Stimulated activated CD4-positive, alpha-beta T cell treated with anti-CD3 and anti-CD28 coated beads, Interleukin-12 subunit alpha, Interleukin-12 subunit beta, amount 100 ng/mL, for 24 hours (primary cell): ENCODE results near the gene SLC10A3.

Experiments used
- DNase-seq, 2 experiments: peaks; one replicate each; pipeline ENCODE4 v3.0.0-alpha.2; 2020; ENCODE audit warnings: low read depth in 2 of 2

Gene SLC10A3

GRCh38 chrX:154490414-154491083, at the start of gene SLC10A3:
Gene SLC10A3 (minus strand): TSS chrX:154490629. CDS start chrX:154488940, 1,689 bp downstream.
- DNase-seq = peak; percentile 77 to 80

GRCh38 chrX:154539077-154539476, 48.6 kb upstream of the SLC10A3 start:
- no peak for DNase-seq

- DNase-seq = no peak
Measured at GRCh38 chrX:154535892-154536291, 45.5 kb upstream of the SLC10A3 start.

GRCh38 chrX:154534526-154535322, 44.3 kb upstream of the SLC10A3 start:
- DNase-seq = peak; percentile 74 to 80

GRCh38 chrX:154532690-154533089, 42.3 kb upstream of the SLC10A3 start:
- no peak for DNase-seq

- no peak for DNase-seq
Measured at GRCh38 chrX:154531626-154532025, 41.2 kb upstream of the SLC10A3 start.

- no peak for DNase-seq
Measured at GRCh38 chrX:154530286-154530685, 39.9 kb upstream of the SLC10A3 start.

- DNase-seq = no peak
Measured at GRCh38 chrX:154529206-154529612, 38.8 kb upstream of the SLC10A3 start.

- DNase-seq = peak in 1 of 2 experiments; percentile 58
Measured at GRCh38 chrX:154526901-154527675, 36.7 kb upstream of the SLC10A3 start.

- no peak for DNase-seq
Measured at GRCh38 chrX:154525606-154526490, 35.4 kb upstream of the SLC10A3 start.

- DNase-seq = no peak
Measured at GRCh38 chrX:154519389-154519788, 29.0 kb upstream of the SLC10A3 start.

- DNase-seq = no peak
Measured at GRCh38 chrX:154517101-154517781, 26.8 kb upstream of the SLC10A3 start.

GRCh38 chrX:154516656-154517100, 26.2 kb upstream of the SLC10A3 start:
- DNase-seq = no peak

- DNase-seq = peak; percentile 84 to 88
Measured at GRCh38 chrX:154515966-154516655, 25.7 kb upstream of the SLC10A3 start, which contains the start of gene FAM3A. Gene FAM3A (minus strand): TSS chrX:154516232. CDS start chrX:154515772, 460 bp downstream.

- DNase-seq = no peak
Measured at GRCh38 chrX:154515090-154515965, 24.9 kb upstream of the SLC10A3 start.

GRCh38 chrX:154513716-154514115, 23.3 kb upstream of the SLC10A3 start:
- no peak for DNase-seq

GRCh38 chrX:154512879-154513553, 22.6 kb upstream of the SLC10A3 start:
- no peak for DNase-seq

GRCh38 chrX:154511761-154512160, 21.3 kb upstream of the SLC10A3 start:
- DNase-seq = no peak
